ENCODE measurements around the gene RAD18. TPM values are rescaled to one million over a fixed set of nuclear protein-coding genes. Genes with fewer than 3 reads are reported as not detected.

RAD18 gene
- total and polyA plus RNA-seq, 7 donors = 0.51 to 2.5 (median 2.2) TPM

- no peak for TF ChIP-seq CTCF (IDR thresholded peaks at IDR 0.05)
- no peaks in the 10 kb centered on the region for H3K9me3 ChIP-seq
- H3K4me1 ChIP-seq = no peaks in the 10 kb centered on the region
- no peak overlapping the region for H3K27ac ChIP-seq
- no peak overlapping the region for H3K4me3 ChIP-seq
- no peak for DNase-seq
- H3K27me3 ChIP-seq (ENCODE audit: insufficient read depth in 3 of 3, low read length in 2 of 3) = no peaks in the 10 kb centered on the region
- intact Hi-C loops (cut with DNase I) = no loop called here
- ATAC-seq = no peak
- peaks cover 0 to 16% of the 10 kb centered on the region in 2 donors for H3K36me3 ChIP-seq (ENCODE audit: insufficient read depth in 1 of 2, low read depth in 1 of 2)
- WGBS, 3 donors = 89 to 93% (median 90%) methylated on average over 4 of the region's 4 CpGs
These were observed 8.1 kb downstream of the RAD18 start for GRCh38 chr3:8954938-8955763.

GRCh38 chr3:8953313-8953712 is 10.0 kb downstream of the RAD18 start:
- Histone ChIP-seq H3K27me3 (ENCODE audit: insufficient read depth in 3 of 3, low read length in 2 of 3) (no peaks in the 10 kb centered on the region), H3K36me3 (ENCODE audit: insufficient read depth in 1 of 2, low read depth in 1 of 2) (peaks cover 0 to 16% of the 10 kb centered on the region in 2 donors), H3K4me1 (no peaks in the 10 kb centered on the region), H3K9me3 (no peaks in the 10 kb centered on the region), H3K4me3 (no peak overlapping the region), H3K27ac (no peak overlapping the region)
- DNase-seq (no peak), ATAC-seq (no peak)
- no peak for TF ChIP-seq CTCF (IDR thresholded peaks at IDR 0.05)
- intact Hi-C loops (cut with DNase I) = no loop called here

GRCh38 chr3:8952130-8952529 is 11.1 kb downstream of the RAD18 start:
- intact Hi-C loops (cut with DNase I) = no loop called here
- no peaks in the 10 kb centered on the region for H3K27me3 ChIP-seq (ENCODE audit: insufficient read depth in 3 of 3, low read length in 2 of 3)
- H3K4me3 ChIP-seq = no peak overlapping the region
- H3K4me1 ChIP-seq = no peaks in the 10 kb centered on the region
- TF ChIP-seq CTCF (IDR thresholded peaks at IDR 0.05) = no peak
- H3K9me3 ChIP-seq = no peaks in the 10 kb centered on the region
- H3K27ac ChIP-seq = no peak overlapping the region
- ATAC-seq = no peak
- H3K36me3 ChIP-seq (ENCODE audit: insufficient read depth in 1 of 2, low read depth in 1 of 2) = peaks cover 0 to 8% of the 10 kb centered on the region in 2 donors
- DNase-seq = no peak

- H3K4me1 ChIP-seq = no peaks in the 10 kb centered on the region
- intact Hi-C loops (cut with DNase I) = no loop called here
- no peak for TF ChIP-seq CTCF (IDR thresholded peaks at IDR 0.05)
- WGBS, 3 donors = 63 to 95% (median 79%) methylated on average over 3 of the region's 3 CpGs
- H3K27me3 ChIP-seq (ENCODE audit: insufficient read depth in 3 of 3, low read length in 2 of 3) = no peaks in the 10 kb centered on the region
- peaks cover 0 to 26% of the 10 kb centered on the region in 2 donors for H3K36me3 ChIP-seq (ENCODE audit: insufficient read depth in 1 of 2, low read depth in 1 of 2)
- peaks cover 5% of the 10 kb centered on the region for H3K9me3 ChIP-seq
- no peak overlapping the region for H3K4me3 ChIP-seq
- ATAC-seq (no peak), DNase-seq (no peak)
- H3K27ac ChIP-seq = no peak overlapping the region
These were observed 17.2 kb downstream of the RAD18 start for GRCh38 chr3:8945890-8946600.

All from psoas muscle (tissue), 8 donors.